ENCODE results near the gene VCAN.

Gene VCAN

GRCh38 chr5:83503662-83504061, 32.1 kb downstream of the VCAN start:
- no peak for DNase-seq

GRCh38 chr5:83507431-83507830, 35.9 kb downstream of the VCAN start:
- no peak for DNase-seq

GRCh38 chr5:83509540-83509939, 38.0 kb downstream of the VCAN start:
- DNase-seq, result no peak

GRCh38 chr5:83510260-83510659, 38.7 kb downstream of the VCAN start:
- DNase-seq, result no peak

- no peak for DNase-seq
Observed at GRCh38 chr5:83512061-83512745, 40.7 kb downstream of the VCAN start.

- no peak for DNase-seq
Observed at GRCh38 chr5:83513081-83513480, 41.5 kb downstream of the VCAN start.

- no peak for DNase-seq
Observed at GRCh38 chr5:83513491-83513890, 41.9 kb downstream of the VCAN start.

GRCh38 chr5:83516377-83516776, 44.8 kb downstream of the VCAN start:
- DNase-seq, result no peak

- DNase-seq, result no peak
Observed at GRCh38 chr5:83517072-83517687, 45.6 kb downstream of the VCAN start.

GRCh38 chr5:83517688-83518085, 46.1 kb downstream of the VCAN start:
- DNase-seq, result no peak

- DNase-seq, result no peak
Observed at GRCh38 chr5:83518319-83519061, 46.9 kb downstream of the VCAN start.

GRCh38 chr5:83522446-83522845, 50.9 kb downstream of the VCAN start:
- no peak for DNase-seq

GRCh38 chr5:83523929-83524328, 52.4 kb downstream of the VCAN start:
- DNase-seq, result no peak

- DNase-seq, result no peak
Observed at GRCh38 chr5:83524345-83524744, 52.8 kb downstream of the VCAN start.

GRCh38 chr5:83524991-83525390, 53.4 kb downstream of the VCAN start:
- no peak for DNase-seq

- DNase-seq, result no peak
Observed at GRCh38 chr5:83526289-83526688, 54.7 kb downstream of the VCAN start.

- no peak for DNase-seq
Observed at GRCh38 chr5:83527221-83527620, 55.7 kb downstream of the VCAN start.

GRCh38 chr5:83527722-83528438, 56.3 kb downstream of the VCAN start:
- no peak for DNase-seq

GRCh38 chr5:83528439-83528769, 56.9 kb downstream of the VCAN start:
- no peak for DNase-seq

GRCh38 chr5:83530193-83530592, 58.6 kb downstream of the VCAN start:
- DNase-seq, result no peak

GRCh38 chr5:83531661-83532060, 60.1 kb downstream of the VCAN start:
- DNase-seq, result no peak

- DNase-seq, result peak; percentile 4
Observed at GRCh38 chr5:83538786-83539462, 67.4 kb downstream of the VCAN start.

GRCh38 chr5:83539463-83539790, 67.9 kb downstream of the VCAN start:
- DNase-seq, result no peak
